Measurements from ENCODE around the gene SLC25A1. TPM values are rescaled to one million over a fixed set of nuclear protein-coding genes. Genes with fewer than 3 reads are reported as not detected.
"Not testable (repeated sequence)": the region's sequence is repeated elsewhere in the genome, so short reads cannot be mapped to it uniquely, and the experiment has no call there.

The SLC25A1 gene
- total RNA-seq, 1 donor from 2014 or later, result 30.3 TPM

DNA sequence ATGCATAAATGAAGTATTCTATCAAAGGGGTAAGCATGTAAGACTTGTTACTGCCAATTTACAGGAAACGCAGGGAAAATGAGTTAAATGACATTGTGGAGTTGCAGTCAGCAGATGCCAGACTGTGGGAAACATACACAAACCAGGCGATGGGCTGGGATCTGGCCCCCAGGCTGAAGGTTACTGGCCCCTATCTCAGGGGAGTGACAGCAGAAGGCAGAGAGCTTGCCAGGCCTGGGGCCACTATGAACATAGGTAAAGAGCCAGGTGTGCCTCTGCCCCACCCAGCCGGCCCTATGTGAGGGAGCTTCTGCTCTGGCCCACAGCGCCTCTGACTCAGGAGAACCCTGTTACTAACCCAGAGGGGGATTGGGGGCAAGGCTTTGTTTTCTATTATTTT is 26.1 kb upstream of the SLC25A1 start:
- DNase-seq, result no peak

DNA sequence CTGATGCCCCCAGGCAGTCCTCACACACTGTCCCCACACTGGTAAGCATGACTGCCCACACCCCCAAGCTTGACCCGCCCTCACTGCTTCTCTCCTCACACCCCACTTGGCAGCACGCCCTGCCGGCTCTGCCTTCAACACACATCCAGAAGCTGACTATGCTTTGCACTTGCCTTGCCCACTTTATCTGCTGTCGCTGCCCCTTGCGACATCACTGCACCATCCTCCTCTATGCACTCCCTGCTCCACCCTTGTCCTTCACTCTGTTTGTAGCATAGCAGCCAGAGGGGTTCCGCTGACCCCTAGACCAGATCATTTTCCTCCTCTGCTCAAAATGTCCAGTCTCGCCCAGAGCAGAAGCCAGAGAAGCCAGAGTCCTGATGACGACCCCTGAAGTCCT is 25.3 kb upstream of the SLC25A1 start:
- no peak for DNase-seq

DNA sequence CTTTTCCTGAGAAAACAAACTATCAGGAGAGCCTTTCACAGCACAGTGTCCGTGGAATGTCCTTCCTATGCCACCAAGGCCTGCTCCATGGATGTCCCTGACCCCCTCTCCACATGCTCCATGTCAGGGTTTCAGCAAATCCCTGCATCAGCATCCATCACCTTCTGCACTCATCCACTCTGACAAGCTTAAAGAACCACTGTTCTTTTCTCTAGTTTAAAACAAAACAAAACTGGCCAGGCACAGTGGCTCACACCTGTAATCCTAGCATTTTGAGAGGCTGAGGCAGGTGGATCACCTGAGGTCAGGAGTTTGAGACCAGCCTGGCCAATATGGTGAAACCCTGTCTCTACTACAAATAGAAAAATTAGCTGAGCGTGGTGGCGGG is 24.3 kb upstream of the SLC25A1 start:
- not testable (repeated sequence) for DNase-seq

DNA sequence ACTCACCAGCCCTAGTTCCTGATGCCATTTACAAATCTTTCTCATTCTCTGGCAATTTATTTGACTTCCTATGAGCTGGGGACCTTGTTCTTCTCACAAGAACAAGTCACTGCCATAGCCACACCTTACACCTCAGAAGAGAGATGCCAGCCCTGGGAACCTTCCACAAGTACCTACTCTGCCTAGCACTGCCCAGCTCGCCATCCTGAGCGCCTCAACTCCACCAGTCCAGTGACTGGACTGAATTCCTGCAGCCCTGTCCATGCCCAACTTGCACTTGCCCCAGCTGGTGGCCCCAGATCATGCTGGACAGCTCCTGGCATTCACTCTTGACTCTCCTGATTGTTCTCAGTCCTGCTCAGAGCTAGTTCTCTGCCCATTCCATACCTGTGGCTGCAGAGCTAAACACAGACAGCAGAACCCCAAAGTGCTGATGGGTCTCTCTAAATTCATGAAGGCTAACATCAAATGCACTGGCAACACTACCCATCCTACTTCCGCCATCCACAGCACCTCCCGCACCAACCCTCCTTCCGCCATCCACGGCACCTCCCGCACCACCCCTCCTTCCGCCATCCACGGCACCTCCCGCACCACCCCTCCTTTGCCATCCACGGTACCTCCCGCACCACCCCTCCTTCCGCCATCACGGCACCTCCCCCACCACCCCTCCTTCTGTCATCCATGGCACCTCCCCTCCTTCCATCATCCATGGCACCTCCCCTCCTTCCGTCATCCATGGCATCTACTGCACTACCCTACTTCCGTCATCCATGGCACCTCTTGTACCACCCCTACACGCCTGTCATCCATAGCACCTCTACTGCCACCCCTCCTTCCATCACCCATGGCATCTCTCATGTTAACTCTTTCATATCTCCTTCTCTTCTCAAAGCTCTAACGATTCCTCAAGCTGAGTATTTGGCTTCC is 23.6 kb upstream of the SLC25A1 start:
- no peak for DNase-seq

DNA sequence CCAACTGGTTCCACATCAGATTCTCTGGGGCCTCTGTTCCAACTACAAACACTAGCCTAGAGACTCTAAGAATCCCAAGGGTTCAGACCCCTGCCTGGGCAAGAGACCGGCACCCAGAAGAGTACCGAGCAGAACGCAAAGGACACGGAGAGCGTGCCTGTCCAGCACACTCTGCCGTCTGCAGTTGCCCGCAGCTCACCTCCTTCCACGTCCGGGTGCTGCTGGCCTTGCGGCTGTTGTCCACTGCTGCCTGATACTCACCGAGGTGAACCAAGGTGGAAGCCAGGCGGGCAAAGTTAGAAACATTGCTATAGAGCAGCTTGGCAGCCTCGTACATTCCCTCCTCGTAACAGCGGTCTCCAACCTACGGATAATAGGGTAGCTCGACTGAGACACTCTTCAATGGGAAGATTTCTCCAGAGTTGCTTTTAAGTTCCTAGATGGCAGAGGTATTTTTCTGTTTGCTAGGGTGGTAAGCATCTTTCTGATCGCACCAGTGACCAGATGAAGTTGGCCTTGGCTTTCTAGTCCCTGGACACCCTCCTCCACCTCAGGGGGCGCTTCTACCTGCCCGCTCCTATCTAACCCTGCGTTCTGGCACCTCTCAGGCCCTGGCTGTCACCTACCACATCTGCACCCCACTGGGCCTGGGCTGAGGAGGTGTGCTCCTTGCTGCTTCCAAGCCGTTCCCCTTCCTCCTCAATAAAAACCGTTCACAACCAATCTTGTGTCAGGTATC is 22.8 kb upstream of the SLC25A1 start:
- no peak for DNase-seq

DNA sequence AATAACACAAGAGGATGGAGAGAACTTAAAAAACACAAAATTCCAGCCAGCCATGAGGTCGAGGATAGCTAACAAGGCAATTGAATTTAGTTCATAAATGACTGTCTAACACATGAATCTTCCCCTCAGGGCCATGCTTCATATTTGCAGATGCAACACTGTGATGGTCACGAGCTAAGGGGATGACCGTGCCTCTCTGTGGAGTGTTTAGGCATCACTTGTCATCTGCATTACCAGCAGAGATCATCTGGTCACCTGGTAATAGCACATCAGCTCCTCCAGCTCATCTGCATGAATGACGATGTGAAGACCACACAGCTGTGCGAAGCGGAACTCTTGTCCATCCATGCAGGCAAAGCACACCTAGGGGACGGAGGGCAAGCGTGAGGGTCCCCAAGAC is 20.9 kb upstream of the SLC25A1 start:
- no peak for DNase-seq

DNA sequence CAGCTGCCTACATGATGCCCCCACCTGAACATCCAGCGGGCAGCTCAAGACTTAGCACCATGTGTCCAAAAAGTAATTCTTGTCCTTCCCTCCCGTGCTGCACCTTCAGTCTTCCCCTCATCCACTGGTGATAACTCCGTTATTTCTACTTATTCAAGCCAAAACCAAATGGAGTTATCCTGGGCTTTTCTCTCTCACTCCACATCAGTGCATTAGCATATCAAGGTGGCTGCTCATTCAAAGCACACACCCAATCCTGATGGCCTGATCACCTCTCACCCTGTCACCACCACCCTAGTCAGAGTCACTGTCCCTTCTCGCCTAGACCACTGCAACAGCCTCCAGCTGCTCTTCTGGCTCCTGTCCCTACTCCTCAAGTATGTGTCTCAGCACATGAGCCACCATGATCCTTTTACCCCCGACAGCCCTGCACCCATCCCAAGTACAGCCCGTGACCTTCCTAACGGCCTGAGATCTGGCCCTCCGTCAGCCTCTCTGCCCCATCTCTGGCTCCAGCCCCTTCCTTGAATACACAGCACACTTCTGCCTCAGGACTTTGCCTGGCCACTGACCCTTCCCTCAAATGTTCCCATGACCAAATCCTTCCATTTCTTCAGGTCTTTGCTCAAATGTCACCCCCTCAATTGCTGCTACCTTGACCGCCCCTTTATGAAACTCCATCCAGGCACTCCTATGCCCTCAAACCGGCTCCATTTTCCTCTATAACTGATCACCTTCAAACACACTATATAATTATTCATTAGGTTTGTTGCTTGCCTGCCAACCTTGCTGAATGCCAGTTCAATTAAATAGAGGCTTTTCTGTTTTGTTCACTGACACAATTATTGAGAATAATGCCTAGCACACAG is 19.7 kb upstream of the SLC25A1 start:
- DNase-seq, result no peak

DNA sequence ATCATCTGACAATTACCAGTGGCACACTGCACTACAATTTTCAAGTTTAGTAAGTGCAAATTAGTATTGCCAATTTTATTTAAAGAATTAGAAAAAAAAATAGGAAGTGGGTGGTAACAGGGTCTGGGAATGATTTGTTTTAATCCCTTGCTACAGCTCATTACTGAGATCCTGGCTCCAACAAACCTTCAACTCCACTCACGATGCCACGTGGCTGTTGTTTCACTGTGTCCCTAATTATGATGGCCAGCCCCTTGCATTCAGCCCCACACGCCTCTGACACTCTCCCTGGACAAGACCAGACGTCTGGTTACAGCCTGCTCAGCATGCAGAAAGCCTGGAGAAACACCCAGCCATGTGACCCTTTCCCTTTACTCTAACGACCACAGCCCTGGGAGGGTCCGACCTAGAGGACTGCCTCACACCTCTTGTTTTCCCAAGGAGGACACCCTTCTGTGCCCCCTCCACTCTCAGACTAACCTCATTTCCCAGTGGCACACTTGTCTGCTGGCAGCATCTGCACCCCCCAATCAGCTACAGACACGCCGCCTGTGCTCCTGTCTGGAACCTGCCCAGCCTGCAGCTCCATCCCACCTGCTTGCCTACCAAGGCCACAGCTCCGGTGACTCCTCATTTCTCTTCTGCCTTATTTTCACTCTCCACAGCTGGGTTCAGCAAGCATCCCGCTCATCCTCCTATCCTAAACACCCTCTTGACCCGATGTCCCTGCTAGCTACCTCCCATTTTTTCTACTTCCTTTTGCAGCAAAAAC is 18.5 kb upstream of the SLC25A1 start:
- DNase-seq, result no peak

DNA sequence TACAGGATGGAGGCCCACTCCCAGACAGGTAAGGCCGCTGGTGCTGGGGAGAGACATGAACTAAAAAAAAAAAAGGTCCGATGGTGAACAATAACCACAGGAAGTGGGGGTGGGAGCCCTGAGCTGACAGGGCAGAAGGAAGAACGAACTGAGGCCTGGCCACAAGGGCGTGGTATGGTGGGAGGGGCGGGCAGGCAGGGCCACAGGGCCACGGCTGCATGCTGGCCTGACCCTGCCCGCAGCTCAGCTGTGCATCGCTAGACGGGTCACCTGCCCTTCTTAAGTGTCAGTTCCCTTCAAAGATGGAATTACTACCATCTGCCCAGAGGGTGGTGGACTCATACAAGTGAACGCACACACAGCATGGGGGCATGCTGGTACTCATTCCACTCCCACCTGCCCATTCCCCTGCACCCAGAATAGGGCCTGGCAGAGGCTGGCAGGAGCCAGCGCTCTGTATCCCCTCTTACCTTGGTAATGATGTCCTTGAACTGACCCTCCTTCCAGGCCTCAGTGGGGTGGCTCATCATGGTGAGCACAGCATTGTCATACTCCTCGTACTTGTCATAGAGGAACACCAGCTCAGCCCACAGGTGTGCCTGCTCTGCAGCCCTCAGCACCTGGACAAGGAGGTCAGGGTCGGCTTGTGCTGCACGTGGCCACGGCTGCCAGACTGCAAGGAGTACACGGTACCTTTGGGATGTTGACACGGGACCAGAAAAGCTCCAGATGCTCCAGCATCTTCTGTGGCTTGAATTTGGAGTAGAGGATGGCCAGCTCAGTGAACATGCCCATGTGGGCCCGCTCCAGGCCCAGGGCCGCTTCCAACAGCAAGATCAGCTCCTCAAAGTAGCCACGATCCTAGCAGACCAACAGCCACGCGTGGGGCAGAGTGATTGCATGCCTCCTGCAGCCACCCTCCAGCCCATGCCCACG is 17.5 kb upstream of the SLC25A1 start:
- no peak for DNase-seq

DNA sequence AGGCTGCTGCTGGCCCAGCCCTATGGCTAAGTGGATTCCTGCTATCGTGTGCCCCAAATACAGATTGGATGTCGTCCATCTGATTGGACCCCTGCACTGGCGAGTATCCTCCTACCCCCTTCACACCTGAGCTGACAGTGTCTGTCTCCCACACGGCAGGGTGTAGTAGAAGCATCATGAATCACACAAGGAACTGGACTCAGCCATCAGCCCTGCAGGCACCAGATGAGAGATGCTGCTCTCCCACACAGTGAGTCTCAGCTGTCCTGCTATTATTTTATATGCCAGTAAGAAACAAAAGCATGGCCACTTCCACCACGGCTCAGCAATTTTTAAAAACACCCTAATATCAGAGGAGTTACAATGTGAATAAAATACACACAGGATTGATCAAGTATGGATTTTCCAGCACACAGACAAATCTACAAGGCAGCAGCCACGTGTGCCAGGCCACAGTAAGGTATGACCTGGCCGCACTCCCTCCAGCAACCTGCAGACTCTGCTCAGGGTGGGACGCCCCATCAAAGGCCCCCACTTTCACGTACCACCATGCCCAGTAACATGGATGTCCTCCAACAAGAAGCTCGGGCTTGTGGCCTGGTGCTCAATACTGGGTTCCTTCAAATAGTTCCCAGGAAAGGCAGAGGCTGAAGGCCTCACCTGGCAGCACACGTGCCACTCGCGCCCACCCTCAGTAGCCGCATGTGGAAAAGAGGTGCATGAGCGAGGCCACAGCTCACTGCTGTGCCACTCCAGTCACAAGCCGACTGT is 16.4 kb upstream of the SLC25A1 start:
- no peak for DNase-seq

DNA sequence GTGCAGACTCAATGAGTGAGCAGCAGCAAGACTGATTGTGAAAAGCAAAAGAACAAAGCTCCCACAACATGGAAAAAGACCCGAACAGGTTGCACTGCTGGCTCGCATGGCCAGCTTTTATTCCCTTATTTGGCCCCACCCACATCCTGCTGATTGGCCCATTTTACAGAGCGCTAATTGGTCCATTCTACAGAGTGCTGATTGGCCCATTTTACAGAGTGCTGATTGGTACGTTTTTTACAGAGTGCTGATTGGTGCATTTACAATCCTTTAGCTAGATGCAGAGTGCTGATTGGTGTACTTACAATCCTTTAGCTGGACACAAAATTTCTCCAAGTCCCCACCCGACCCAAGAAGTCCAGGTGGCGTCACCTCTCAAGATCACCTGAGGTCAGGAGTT is 15.3 kb upstream of the SLC25A1 start:
- no peak for DNase-seq

DNA sequence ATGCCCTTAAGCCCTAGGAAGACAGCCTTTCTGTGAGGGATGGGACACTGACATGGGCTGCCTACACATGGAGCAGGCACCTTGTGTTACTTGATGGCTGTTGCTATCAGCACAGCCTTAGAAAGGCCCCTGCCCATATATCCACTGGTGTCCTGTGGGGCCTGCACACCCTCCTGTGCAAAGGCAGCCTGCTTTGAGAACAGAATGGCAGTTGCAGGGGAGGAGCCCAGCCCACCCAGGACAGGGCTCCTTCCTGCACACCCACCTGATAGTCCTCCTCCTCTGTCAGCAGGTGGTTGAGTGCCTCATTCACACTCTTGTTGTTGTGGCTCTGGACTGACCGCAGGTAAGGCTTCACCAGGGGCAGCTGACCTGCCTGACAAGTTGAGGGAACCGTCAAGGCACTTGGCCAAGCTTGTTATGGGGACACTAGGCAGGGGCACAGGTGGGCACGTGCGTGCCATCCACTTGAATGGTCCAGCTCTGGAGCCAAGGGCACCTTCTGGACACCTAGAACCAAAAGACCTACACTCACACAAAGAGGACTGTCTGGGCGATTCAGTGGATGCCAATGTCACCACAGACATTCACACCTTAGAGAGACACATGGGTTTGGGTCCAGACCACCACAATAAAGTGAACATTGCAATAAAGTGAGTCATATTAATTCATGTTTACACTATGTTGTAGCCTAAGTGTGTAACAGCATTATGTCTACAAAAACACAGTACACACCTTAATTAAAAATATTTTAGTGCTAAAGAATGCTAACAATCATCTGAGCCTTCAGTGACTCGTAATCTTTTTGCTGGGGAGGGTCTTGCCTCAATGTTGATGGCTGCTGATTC is 9.4 kb upstream of the SLC25A1 start:
- no peak for DNase-seq

DNA sequence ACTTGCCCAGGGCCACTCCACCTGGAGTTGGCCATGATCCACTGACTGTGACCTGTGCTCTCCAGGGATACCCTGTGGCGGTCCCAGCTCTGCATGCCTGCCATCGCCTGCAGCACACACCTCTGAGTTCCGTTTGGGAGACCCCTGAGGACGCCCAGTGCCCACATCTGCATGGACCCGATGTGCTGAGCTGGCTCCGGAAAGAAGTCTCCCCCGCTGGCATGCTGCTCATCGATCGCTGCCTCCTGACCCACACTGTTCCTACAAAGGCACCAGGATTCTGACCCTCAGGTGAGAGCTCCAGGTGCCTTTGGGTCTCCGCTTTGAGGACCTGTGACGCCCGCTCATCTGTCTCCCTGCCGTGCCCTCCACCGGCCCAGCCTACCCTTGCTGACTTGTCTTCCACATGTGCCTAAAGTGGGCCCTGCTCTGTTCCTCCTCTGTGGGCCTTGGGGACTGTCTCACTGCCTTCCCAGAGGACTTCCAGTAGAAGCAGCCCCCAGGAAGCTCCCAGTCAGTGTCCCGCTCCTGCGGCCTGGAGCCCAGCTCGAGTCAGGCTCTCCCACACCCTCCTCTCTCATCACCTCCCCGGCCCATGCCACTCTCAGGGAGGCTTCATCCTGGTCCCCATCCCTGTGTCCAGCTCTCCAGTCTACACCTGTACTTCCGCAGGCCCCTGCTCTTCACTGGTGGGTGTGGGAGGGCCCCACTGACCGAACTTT is 5.9 kb upstream of the SLC25A1 start:
- DNase-seq, result no peak

DNA sequence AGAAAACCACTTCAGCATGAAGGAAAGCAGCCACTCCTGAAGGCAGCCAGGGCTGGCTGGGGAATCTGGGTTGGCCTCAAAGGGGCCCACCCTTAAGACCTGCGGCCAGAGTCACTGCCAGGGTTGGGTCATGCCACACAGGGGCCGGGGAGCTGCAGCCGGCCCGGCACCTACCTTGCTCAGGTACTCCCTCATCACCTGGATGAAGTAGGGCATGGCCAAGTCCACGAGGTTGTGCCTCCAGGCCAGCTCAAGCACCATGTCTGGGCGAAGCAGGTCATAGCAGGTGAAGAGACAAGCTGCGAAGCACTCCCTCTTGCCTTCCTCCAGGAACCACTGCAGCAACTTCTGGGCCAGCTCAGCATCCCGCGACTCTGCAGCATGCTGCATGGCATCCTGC is 4.7 kb upstream of the SLC25A1 start:
- no peak for DNase-seq

DNA sequence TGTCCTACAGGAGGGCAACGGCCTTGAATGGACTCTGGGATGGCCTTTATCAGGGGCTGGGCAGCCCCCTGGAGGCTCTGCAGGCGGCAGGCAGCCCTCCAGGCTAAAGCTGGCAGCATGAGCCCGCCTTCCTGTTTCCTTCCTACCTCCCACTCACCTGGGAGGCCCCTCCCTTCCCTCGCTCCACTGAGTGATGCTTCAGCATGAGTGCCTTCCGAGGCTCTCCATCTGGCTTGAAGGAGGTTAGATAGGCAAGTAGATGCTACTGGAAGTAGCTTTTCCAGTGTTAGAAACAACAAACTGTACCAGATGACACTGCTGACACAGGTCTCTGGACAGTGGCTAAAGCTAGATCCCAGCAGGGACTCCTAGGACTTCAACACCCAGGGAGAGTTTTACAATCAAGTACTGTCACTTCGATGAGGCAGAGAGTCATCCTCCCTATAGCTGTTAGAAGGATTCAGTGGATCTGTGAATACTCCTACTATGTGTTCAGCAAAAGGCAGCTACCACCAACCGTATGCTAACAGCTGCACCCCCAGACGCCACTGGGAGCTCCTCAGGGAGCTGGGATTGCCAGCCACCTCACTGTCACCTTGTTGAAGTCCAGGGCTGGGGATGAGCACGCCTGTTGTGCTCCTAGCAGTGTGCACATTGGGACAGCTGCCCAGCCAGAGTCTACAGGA is 4.1 kb upstream of the SLC25A1 start:
- DNase-seq, result no peak

DNA sequence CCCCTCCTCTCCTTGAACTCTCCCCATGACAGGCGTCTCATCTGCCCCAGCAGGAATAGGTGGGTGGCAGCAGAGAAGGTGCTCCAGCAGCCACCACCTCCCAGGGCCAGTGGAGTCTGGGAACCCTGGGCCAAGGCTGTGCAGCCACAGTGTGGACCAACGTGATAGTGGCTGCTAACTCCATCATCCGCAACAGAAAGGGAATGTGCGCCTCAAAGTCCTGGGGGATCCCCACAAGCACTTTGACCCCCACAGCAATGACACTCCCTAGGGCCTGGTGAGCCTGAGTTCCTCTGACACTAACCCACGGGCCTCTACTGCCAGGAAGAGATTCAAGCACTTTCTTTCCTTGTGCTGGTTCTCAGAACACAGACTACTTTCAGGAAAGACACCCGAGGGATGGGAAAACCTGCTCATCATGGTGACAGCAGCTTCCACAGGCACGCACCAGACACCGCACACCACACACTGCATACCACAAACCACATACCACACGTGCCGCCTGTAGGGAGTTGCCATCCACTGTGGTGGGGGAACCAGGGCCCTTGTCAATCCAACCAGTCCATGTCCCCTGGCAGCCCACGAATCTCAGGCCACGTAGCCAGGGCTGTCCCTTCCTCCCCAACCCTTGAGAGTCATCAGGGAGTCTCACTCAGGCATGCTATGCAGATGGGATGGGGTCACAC is 3.4 kb upstream of the SLC25A1 start:
- no peak for DNase-seq
